MM.1S (cell line): ENCODE data around the gene TANK.

ENCODE experiments used
- DNase-seq: peaks from one replicate; pipeline ENCODE4 v3.0.0-alpha.2; 2015
- H2AFZ ChIP-seq: fragments of 300-600 bp; sonication (generic); 2 replicates; pipeline ENCODE4 v1.6.0; 2016; ENCODE audit warnings: antibody characterized with exemption, low read length
- H3F3A ChIP-seq: fragments of 300-600 bp; sonication (generic); 2 replicates; pipeline ENCODE4 v1.6.1; 2016; ENCODE audit warnings: mild to moderate bottlenecking, antibody characterized with exemption, low read length, moderate library complexity, mixed read lengths; ENCODE audit not compliant: insufficient read depth
- H3K27ac ChIP-seq: fragments of 300-600 bp; sonication (generic); 2 replicates; pipeline ENCODE4 v1.5.1; 2016; ENCODE audit warnings: mild to moderate bottlenecking, low read length
- H3K27me3 ChIP-seq: fragments of 300-600 bp; sonication (generic); replicated peaks from 2 replicates; pipeline ENCODE4 v1.6.0; 2016; ENCODE audit warnings: low read length; ENCODE audit not compliant: insufficient read depth
- H3K36me3 ChIP-seq: fragments of 300-600 bp; sonication (generic); replicated peaks from 2 replicates; pipeline ENCODE4 v1.6.1; 2016; ENCODE audit warnings: mild to moderate bottlenecking, low read length, mixed read lengths; ENCODE audit not compliant: insufficient read depth
- H3K4me1 ChIP-seq: fragments of 300-600 bp; sonication (generic); 2 replicates; pipeline ENCODE4 v1.6.1; 2016; ENCODE audit warnings: low read length, mixed read lengths
- H3K4me2 ChIP-seq: fragments of 300-600 bp; sonication (generic); 2 replicates; pipeline ENCODE4 v1.6.0; 2016; ENCODE audit warnings: low read depth, low read length
- H3K4me3 ChIP-seq: fragments of 300-600 bp; sonication (generic); 2 replicates; pipeline ENCODE4 v1.5.1; 2016; ENCODE audit warnings: low read length, mixed read lengths
- H3K79me2 ChIP-seq: fragments of 300-600 bp; sonication (generic); 2 replicates; pipeline ENCODE4 v1.6.1; 2016; ENCODE audit warnings: mixed run types, low read length, mixed read lengths
- H3K9ac ChIP-seq: fragments of 300-600 bp; sonication (generic); 2 replicates; pipeline ENCODE4 v1.6.1; 2016; ENCODE audit warnings: low read length, mixed read lengths
- H3K9me2 ChIP-seq: fragments of 300-600 bp; sonication (generic); replicated peaks from 2 replicates; pipeline ENCODE4 v1.6.1; 2016; ENCODE audit warnings: mild to moderate bottlenecking, low read length, mixed read lengths; ENCODE audit not compliant: insufficient read depth
- H3K9me3 ChIP-seq: fragments of 300-600 bp; sonication (generic); replicated peaks from 2 replicates; pipeline ENCODE4 v1.6.1; 2016; ENCODE audit warnings: mild to moderate bottlenecking, low read length, mixed read lengths; ENCODE audit not compliant: insufficient read depth
- H4K20me1 ChIP-seq: fragments of 300-600 bp; sonication (generic); 2 replicates; pipeline ENCODE4 v1.6.1; 2016; ENCODE audit warnings: mild to moderate bottlenecking, low read length, moderate library complexity, mixed read lengths; ENCODE audit not compliant: insufficient read depth
- EZH2 ChIP-seq: fragments of 300-600 bp; sonication (generic); optimal IDR thresholded peaks from 2 replicates; pipeline ENCODE3; 2017; ENCODE audit warnings: low read depth, mild to moderate bottlenecking, antibody characterized with exemption, low read length, mixed read lengths
- EZH2phosphoT487 ChIP-seq: fragments of 300-600 bp; sonication (generic); IDR thresholded peaks from 2 replicates; pipeline ENCODE4 v1.6.1; 2018; ENCODE audit warnings: antibody characterized with exemption, low read length
- TF ChIP-seq, protein P1 (sequence below): fragments of 300-600 bp; sonication (generic); IDR thresholded peaks from 2 replicates; pipeline ENCODE4 v1.5.1; 2016; ENCODE audit warnings: antibody characterized with exemption, low read length, mixed read lengths

Gene TANK

DNA sequence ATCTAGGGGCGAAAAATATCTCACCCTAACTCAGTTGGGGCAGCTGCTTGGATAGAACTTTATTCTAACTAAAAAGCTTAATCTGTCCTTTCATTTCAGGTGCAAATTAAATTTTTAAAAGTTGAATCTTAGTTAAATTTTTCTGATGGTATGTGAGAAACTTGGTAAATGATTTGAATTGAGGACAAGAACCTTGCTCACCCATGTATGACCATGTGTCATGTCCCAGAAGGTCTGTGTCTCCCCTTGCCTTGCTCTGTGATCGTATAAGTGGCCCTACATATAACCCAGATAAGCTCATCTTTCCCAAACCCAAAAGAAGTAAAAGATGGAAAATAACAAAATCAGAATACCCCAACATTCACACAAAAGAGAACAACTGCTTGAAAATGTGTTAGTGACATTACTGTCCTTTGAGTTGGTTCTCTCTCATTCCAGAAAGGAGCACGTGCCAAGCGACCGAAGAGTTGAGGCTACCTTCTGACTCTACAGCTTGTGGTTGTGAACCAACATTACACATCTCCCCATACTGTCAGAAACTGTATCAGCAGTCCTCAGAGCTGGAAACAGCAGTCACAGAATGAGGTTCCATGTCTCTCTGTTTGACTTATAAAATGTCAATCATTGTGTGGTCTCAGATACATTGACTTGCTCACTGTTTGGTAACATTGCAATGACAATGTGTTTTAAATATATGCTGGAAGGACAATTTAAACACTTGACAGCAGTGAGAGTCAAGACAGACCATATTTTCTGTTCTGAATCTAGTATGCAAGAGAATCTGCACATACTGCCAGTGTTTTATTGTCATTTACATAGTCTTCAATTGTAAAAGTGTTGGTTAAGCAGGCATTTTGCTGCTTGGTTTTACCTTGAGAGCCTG, 46.3 kb upstream of the TANK start:
- no peak overlapping the region for H3K4me2 ChIP-seq
- H3K9me3 ChIP-seq, result no peaks in the 10 kb centered on the region
- no peak overlapping the region for H3K9ac ChIP-seq
- no peaks in the 10 kb centered on the region for H3F3A ChIP-seq
- no peaks in the 10 kb centered on the region for H4K20me1 ChIP-seq
- no peak for DNase-seq
- no peak overlapping the region for H3K4me3 ChIP-seq
- H3K4me1 ChIP-seq, result no peaks in the 10 kb centered on the region
- H3K27ac ChIP-seq, result no peak overlapping the region
- H3K9me2 ChIP-seq, result no peaks in the 10 kb centered on the region
- H3K36me3 ChIP-seq, result no peaks in the 10 kb centered on the region
- no peaks in the 10 kb centered on the region for H3K27me3 ChIP-seq
- H2AFZ ChIP-seq, result no peak overlapping the region
- TF ChIP-seq, protein P1, sequence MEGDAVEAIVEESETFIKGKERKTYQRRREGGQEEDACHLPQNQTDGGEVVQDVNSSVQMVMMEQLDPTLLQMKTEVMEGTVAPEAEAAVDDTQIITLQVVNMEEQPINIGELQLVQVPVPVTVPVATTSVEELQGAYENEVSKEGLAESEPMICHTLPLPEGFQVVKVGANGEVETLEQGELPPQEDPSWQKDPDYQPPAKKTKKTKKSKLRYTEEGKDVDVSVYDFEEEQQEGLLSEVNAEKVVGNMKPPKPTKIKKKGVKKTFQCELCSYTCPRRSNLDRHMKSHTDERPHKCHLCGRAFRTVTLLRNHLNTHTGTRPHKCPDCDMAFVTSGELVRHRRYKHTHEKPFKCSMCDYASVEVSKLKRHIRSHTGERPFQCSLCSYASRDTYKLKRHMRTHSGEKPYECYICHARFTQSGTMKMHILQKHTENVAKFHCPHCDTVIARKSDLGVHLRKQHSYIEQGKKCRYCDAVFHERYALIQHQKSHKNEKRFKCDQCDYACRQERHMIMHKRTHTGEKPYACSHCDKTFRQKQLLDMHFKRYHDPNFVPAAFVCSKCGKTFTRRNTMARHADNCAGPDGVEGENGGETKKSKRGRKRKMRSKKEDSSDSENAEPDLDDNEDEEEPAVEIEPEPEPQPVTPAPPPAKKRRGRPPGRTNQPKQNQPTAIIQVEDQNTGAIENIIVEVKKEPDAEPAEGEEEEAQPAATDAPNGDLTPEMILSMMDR, result no peak
- TF ChIP-seq EZH2phosphoT487, result no peak
- no peak for TF ChIP-seq EZH2
- H3K79me2 ChIP-seq, result no peaks in the 10 kb centered on the region

DNA sequence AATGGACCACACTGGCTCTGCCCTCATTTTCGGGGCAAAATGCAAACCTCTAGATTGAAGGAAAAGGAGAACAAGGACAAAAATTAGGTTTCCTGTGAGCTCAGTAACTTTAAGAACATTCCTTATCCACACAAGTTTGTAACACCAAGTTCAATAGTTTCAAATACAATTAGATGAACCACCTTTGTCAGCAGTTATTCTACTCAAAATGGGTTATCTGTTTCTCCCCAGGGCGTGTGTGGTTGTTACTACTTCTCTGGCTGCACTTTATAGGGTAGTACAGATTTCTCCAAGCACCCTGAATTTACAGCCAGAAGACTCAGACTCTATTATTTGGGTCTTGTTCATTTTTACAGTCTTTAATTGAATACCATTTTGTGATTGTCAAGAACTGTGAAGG, 45.0 kb upstream of the TANK start:
- Histone ChIP-seq H3K9ac (no peak overlapping the region), H2AFZ (no peak overlapping the region), H3F3A (no peaks in the 10 kb centered on the region), H3K9me3 (no peaks in the 10 kb centered on the region), H4K20me1 (no peaks in the 10 kb centered on the region), H3K79me2 (no peaks in the 10 kb centered on the region), H3K9me2 (no peaks in the 10 kb centered on the region), H3K27me3 (no peaks in the 10 kb centered on the region), H3K4me2 (no peak overlapping the region), H3K27ac (no peak overlapping the region), H3K36me3 (no peaks in the 10 kb centered on the region), H3K4me1 (no peaks in the 10 kb centered on the region), H3K4me3 (no peak overlapping the region)
- DNase-seq, result no peak
- TF ChIP-seq EZH2 (no peak), EZH2phosphoT487 (no peak)
- TF ChIP-seq, protein P1, result no peak

DNA sequence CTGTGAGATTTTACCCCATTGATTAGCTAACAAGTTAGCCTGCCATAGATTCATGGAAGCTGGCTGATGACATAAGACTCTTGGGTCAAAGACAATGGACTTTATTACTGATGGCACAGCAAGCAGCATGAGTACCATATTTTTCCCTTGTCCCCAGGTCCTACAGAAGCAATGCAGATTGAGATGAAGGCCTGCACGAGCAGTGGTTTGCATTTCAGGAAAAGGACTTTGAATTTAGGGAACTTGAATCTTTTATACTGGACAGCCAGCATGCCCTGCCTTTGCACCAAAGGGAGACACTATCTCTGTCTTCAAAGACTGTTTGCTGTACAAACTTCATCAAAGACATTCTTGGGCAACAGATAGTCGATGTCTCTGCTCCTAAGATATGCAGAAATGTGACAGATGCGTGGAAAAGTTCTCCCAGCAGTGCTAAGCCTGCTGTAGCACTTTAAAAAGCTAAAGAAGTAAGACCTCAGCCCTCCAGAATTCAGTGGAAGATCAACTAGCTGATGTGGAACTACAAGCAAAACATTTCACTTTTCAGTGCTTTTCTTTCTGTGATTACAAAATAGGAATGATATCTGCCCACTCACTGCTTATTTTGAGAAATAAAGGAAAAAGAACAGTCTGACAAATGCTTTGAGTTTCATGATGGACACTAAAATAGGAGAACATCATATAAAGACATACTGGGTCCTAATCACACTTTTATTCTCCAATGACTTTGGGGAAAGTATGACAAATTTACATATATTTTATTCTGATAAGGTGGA, 44.4 kb upstream of the TANK start:
- Histone ChIP-seq H3K36me3 (no peaks in the 10 kb centered on the region), H3K4me3 (no peak overlapping the region), H3F3A (no peaks in the 10 kb centered on the region), H3K9me2 (no peaks in the 10 kb centered on the region), H3K9ac (no peak overlapping the region), H2AFZ (no peak overlapping the region), H3K4me2 (no peak overlapping the region), H3K27me3 (no peaks in the 10 kb centered on the region), H3K9me3 (no peaks in the 10 kb centered on the region), H3K4me1 (no peaks in the 10 kb centered on the region), H3K79me2 (no peaks in the 10 kb centered on the region), H4K20me1 (no peaks in the 10 kb centered on the region), H3K27ac (no peak overlapping the region)
- TF ChIP-seq EZH2phosphoT487, result no peak
- TF ChIP-seq, protein P1, result no peak
- TF ChIP-seq EZH2, result no peak
- DNase-seq, result no peak
